HG03342 (cell line): ENCODE results near the gene MOGAT3.
"Not testable (repeated sequence)": the region's sequence is repeated elsewhere in the genome, so short reads cannot be mapped to it uniquely, and the experiment has no call there.

ENCODE experiments used
- ATAC-seq: cut with Tn5 transposase; IDR thresholded peaks from one replicate; pipeline ENCODE4 v1.9.1; 2021; ENCODE audit warnings: mild to moderate bottlenecking, moderate library complexity; ENCODE audit not compliant: unreplicated experiment

The MOGAT3 gene

DNA sequence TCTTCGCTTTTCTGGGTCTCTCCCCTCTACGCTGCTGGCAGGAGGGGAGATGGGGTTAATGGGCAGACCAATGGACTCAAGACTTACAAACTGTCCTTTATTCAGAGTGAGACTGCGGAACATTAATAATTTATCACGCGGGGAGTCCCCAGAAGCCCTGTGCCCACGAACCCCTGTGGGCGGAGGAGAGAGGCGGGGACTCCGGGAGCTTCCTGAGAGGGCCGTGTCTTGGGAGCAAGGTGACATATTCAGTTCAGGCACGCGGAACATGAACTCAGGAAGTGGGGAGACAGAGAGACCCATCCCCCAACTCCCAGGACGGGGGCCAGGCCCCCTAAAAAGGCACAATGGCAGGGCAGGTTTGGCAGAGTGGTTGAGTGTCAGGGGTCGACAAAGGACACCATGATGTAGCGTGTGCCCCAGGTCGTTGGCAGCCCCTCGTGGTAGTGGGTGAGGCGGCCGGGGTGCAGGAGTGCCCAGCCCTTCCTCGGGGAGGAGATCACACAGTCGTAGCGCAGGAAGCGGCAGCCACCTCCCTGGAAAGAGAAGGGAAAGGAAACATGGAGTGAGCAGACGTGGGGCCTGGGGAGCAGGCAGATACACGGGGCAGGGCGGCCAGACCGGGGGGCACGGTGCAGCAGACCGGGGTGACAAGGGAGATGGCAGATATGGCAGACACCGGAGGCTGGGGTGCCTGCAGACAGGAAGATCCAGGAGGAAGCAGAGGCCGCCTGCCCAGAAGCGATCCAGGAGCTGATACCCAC is 5.2 kb upstream of the MOGAT3 start:
- no peak for ATAC-seq

DNA sequence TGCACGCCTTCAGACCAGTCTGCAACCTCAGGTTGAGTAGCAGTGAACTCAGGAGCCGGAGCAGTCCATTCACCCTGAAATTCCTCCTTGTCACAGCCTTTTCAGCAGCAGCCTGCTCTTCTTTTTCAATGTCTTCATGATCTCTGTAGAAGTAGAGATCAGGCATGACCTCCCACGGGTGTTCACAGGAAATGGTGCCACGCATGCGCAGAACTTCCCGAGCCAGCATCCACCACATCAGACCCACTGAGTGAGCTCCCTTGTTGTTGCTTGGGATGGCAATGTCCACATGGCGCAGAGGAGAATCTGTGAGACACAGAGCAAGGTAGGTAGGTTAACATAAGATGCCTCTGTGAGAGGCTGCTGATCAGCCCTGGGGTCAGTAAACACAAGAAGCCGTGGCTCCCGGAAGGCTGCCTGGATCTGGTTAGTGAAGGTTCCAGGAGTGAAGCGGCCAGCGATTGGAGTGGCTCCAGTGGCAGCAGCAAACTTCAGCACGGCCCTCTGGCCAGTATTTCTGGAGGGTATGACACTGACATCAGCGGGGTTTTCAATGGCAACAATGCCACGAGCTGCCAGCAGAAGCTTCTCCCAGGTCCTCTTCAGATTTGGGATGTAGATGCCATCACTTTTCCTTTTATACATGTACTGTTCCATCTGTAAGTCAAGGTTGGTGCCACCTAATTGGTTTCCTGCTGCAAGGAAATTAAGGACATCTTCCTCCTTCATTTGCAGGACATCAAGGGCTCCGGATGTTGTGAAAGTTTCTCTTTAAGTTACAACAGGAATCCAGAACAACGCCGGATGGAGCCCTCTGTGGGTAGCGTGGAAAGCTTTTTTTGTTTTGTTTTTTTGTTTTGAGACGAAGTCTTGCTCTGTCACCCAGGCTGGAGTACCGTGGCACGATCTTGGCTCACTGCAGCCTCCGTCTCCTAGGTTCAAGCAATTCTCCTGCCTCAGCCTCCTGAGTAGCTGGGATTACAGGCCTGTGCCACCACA is 3.2 kb upstream of the MOGAT3 start:
- not testable (repeated sequence) for ATAC-seq

DNA sequence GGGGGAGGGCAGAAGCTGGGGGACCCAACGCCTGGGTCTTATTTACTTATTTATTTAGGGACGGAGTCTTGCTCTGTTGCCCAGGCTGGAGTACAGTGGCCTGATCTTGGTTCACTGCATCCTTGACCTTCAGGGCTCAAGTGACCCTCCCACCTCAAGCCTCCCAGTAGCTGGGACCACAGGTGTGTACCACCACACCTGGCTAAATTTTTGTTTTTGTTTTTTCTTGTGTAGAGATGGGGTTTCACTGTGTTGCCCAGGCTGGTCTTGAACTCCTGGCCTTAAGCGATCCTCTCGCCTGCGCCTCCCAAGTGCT is 1.7 kb upstream of the MOGAT3 start:
- ATAC-seq: no peak

DNA sequence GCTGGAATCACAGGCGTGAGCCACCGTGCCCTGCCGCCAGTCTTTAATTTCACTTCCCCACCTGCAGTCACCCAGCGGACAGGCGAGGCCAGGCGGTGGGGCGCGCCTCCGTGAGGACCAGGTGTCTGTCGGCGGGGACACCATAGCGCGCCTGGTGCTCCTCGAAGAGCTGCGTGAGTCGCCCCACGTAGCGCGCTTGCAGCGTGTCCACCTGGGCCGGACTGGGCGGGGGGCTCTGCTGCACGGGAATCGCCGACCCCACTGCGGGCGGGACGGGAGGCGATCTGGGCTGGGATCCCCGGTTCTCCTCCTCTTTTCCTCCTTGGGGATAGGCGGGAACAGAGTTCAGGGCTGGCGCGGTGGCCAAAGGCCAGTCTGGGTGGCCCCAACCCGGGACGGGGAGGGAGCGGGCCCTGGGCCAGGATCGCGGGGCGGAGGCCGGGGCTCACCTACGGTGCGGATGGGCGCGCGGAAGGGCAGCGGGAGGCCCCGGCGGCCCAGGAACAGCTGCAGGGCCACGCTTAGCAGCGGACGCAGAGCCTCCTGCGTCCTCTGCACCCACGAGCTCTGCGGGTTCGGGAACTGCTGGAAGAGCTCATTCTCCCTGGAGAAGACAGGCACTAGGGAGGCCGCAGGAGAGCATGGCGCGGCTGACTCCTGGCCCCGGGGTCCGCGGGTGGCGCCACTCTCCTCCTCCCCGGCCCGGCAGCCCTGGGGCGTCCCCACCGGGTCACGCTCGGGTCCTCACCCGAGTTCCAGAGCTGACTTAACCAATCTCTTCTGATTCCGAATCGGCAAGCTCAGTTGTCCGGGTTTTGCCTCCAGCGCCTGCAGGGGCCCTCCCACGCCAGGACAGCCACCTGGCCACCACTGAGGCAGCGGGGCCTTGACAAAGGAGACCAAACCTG is 1.1 kb upstream of the MOGAT3 start:
- no peak for ATAC-seq

DNA sequence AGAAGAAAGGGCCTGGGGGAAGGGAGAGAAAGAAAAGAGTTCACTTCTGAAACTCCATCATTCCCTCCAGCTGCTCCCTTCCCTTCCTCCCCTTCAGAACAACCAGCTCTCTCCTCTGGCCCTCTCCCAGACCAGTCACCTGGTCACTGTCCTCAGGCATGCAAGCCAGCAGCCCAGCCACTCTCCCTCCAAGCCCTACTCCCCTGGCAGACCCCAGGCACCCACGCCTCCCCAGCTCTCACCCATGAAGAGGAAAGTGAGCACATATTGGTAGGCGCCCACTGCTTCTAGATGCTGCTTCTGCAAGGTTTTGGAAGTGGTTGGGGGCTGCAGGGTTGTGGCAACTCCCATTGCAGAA is 353 bp downstream of the MOGAT3 start:
- no peak for ATAC-seq

DNA sequence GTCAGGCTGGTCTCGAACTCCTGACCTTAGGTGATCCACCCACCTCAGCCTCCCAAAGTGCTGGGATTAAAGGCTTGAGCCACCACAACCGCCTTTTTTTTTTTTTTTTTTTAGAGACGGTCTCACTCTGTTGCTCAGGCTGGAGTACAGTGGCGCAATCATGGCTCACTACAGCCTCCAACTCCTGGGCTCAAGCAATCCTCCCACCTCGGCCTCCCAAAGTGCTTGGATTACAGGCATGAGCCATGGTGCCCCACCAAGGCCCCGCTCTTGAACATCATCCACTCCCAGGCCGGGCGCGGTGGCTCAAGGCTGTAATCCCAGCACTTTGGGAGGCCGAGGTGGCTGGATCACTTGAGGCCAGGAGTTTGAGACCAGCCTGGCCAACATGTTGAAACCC is 1.3 kb downstream of the MOGAT3 start:
- not testable (repeated sequence) for ATAC-seq

DNA sequence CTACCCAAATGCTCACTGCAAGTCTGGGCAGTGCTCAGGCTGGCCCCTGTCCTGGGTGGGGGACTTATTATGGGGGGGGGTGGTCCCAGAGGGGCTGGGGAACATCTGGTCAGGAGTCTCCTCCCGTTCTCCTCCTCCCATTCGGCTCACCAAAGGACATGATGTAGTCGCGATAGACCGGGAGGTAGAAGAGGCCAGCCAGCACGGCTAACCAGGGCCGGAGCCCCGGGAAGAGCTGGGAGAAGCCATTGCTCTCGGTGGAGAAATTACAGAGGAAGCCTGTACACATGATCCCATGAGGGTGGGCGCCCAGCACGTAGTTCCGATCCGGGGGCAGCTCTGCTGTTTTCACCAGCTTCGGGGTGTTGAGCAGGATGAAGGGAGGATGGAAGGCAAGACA is 2.4 kb downstream of the MOGAT3 start:
- no peak for ATAC-seq

DNA sequence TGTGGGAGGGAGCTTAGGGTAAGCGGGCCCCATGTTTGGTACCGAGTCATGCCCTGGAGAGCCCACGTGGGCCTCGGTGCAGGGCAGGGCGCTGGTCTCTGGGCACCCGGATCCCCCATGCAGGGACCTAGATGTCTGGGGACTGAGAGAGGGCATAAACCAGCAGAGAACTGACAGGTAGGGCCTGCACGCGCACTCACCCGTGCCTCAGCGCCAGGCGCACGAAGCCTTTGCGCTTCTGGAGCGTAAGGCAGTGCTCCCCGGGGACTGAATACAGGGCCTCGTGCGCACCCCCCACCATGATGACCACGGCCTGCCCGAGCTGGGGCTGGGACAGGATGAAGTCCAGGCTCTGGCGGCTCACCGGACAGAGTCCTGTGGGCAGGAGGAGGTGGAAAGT is 2.8 kb downstream of the MOGAT3 start:
- no peak for ATAC-seq

DNA sequence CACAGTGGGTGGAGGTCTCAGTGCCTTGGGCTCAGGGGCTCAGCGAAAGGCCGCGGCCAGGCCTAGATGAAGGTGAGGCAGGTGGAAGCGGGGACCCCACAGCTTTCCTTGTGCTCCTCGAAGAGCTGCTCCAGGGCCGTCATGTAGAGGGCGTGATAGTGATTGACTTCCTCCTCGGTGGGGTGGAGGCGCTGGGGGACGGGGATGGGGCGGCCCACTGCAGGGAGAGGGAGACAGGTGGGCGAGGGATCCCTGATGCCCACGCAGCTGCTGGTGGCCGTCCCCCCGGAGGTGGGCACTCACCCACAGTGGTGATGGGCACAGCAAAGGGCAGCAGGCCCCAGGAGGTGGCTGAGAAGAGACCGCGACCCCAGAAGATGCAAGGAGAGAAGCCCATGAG is 5.0 kb downstream of the MOGAT3 start:
- no peak for ATAC-seq

DNA sequence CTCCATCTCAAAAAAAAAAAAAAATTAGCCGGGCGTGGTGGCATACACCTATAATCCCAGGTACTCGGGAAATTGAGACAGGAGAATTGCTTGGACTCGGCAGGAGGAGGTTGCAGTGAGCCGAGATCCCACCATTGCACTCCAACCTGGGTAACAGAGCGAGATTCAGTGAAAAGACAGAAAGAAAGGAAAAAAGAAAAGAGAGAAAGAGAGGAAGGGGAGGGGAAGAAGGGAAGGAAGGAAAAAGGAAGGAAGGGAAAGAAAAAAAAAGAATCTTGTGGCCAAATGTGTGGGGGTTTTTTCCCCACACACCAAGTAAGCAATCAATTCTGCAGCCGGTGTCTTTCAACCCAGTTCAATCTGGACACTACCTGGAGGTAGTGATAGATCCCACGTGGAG is 11.7 kb downstream of the MOGAT3 start:
- ATAC-seq: no peak

DNA sequence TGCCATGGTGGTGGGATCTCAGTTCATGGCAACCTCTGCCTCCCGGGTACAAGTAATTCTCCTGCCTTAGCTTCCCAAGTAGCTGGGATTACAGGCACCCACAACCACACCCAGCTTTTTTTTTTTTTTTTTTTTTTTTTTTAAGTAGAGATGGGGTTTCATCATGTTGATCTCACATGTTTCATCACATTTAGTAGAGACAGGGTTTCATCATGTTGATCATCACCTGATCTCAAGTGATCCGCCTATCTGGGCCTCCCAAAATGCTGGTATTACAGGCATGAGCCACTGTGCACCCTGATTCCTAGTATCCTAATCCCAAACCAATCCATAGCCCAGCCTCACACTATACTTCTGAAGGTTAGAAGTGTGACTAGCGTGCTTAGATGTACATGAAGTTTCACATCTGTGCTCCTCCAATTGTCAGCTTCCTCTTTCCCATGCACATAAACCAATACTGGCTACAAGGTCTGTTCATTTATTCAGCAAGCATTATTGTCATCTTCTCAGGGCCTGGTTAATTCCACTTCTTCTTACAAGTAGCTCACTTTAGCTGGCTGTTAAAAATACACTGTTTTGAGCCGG is 13.9 kb downstream of the MOGAT3 start:
- ATAC-seq: no peak

DNA sequence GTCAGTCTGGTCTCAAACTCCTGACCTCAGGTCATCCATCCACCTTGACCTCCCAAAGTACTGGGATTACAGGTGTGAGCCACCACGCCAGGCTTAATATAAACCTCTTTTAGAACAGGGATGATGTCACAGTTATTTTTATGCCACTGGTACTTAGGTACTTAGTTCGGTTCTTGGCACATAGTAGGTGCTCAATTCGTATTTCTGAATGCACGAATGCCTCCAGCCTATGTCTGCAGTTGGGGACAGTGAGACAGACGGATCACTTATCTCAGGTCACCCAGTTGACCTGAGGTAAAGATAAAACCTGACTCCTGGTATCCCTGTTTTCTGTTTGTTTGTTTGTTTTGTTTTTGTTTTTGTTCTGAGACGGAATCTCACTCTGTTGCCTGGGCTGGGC is 14.6 kb downstream of the MOGAT3 start:
- ATAC-seq: no peak

DNA sequence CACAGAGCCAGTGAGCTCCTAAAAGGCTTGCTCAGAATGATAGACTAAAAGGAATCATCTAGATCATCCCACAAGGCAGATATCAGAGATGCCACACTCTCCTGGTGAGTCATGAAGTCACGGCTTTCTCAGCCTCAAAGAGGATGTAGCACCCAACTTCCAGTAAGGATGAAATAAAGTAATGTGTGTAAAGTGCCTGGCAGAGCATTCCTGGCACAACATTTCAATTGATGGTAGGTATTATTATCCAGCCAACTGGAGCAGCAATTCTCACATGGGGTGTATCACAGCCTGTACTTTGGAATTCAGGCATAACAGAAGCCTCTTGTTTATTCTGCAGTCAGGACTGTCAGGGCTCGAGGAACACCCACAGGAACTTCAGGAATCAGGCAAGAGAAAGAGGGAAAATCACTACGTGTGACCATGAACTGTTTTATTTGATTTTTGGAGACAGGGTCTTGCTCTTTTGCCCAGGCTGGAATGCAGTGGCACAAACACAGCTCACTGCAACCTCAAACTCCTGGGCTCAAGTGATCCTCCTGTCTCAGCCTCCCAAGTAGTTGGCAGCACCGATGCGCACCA is 15.5 kb downstream of the MOGAT3 start:
- no peak for ATAC-seq

DNA sequence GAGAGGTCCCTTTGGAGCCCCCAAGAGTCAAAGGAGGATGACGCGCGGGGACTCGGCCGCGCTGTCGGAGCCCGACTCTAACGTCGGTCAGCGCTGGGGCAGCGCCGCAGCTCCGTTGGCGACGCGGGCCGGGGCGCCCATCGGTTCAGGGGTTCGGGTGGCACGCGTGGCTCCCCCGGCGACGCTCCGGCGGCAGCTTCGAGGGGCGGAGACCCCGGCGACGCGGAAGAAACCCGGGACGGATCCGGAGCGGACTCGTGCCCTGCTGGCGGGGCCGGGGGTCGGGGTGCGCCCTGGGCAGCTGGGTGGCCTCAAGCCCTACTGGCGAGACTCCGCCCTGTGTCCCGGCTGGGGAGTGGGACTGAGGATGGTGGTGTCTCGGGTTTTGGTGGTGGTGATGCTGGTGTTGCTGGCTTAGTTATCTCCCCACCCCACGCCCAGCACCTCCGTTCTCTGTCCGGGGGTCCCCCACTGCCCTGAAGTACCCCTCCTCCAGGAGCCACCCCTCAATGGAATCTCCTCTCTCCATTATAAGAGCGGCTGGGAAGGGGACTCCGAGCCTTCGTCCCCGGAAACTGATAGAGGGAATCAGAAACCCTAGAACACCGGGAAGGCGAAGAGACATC is 20.6 kb downstream of the MOGAT3 start, which contains the start of gene NAT16:
Gene NAT16 (minus strand): TSS at position 164 of the 626 bp plus-strand sequence. CDS start 5,486 bp downstream, outside the sequence.
- no peak for ATAC-seq

DNA sequence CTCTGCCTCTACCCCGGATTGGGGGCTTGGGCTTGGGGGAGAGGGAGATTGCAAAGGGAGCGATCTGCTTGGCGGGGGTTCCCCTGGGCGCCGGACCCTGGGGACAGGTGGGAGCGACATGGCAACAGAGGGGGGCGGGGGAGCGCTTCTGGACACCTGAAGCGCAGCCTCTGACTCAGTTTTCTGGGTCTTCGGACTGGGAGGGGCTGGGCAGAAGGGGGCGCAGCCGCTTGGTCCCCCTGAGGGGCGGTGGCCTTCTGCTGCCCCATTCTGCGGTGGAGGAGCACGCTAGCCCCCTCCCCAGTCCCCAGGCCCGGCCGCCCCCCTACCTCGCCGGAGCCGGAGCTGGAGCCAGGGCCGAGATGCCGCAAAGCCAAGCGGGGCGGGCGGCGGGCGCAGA is 21.1 kb downstream of the MOGAT3 start:
- ATAC-seq: no peak

DNA sequence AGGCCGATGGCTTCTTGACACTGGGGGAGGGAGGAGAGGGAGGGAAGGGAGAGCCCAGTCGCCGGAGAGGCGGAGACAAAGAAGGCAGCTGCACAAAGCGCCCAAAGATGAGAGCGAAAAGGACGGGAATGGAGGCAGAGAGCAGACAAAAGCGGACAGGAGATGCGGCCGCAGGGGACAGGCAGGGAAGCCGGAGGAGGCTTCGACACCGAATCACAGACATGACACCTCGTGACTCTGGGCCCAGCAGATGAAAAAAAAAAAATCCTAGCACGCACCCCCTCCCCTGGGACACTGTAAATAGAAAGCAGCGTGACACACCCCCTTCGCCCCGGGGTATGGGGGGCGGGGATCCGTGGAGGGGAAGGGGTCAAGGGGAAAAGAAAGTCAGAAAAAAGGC is 21.7 kb downstream of the MOGAT3 start:
- ATAC-seq: no peak

DNA sequence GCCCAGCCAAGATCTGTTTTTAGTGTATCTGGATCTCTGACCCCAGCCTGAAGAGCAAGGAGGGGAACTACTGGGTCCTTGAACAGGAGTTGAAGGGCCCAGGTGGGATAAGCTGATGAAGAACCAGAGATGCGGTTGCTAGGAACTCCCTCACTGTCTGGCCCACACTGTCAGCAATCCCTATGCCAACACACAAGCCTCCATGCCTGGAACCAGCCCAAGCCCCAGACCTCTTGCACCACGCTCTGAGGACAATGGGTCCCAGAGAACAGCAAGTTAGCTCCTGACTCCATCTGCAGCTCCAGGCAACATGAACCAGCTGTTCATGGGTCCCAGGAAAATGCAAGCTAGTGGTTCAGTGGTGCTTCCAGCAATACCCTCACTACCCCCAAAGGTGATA is 23.2 kb downstream of the MOGAT3 start:
- no peak for ATAC-seq

DNA sequence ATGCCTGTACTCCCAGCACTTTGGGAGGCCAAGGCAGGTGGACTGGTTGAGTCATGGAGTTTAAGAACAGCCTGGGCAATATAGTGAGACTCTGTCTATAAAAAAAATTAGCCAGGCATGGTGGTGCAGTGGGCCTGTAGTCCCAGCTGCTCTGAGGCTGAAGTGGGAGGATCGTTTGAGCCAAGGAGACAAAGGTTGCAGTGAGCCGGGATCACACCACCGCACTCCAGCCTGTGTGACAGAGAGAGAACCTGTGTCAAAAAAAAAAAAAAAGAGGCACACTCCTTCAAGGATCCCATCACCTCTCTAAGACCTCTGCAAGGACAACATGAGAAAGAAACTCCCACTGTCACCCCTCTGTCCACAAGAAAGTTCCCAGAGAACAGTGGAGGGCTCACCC is 25.2 kb downstream of the MOGAT3 start:
- ATAC-seq: no peak

DNA sequence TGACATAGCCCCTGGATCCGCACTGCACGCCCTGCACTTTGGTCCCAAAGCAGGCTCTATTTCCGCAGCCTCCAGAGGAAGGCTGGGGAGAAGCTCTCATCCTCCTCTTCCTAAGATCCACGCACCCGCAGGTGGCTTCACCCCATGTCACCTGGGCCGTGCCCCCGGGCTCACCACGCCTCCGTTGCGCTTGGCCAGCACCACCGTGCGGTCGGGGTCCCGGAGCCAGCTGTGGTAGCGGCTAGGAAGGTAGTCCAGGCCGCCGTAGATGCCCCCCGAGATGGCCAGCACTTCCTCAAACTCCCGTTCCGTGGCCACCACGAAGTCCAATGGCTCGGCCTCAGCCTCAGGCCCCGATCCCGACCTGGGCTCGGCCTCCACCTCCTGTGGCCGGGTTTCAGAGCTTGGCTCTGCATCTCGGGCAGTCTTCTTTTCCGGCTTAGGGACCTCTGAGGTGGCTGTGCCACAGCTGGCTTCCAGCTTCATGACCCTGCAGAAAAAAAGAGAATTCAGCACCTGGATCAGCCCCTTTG is 26.4 kb downstream of the MOGAT3 start:
- ATAC-seq: no peak
